HG02884 (cell line): ENCODE results near the gene MMP28.

Experiments
- ATAC-seq: cut with Tn5 transposase; IDR thresholded peaks from one replicate; pipeline ENCODE4 v1.9.1; 2021; ENCODE audit warnings: mild to moderate bottlenecking, moderate library complexity; ENCODE audit not compliant: unreplicated experiment

Gene MMP28

GRCh38 chr17:35801583-35802224 is 6.3 kb upstream of the MMP28 start:
- ATAC-seq: no peak

DNA sequence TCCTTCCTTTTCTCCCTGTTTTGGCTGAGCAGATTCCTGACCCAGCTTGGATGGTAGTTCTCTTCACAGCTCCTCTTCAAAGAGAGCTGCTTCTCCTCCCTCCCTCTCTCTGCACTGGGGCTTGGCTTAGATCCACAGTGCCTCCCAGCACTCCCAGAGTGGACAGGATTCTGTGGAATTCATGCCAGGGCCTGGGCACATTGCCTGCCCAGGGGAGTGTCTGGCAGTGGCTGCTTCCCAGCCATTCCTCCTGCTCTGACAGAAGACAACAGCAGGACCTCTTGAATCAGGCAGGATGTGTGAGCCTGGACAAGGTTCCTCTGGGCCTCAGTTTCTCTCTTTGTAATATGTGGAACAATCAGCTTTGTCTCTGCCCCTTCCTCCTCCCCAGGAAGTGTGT is 4.5 kb upstream of the MMP28 start:
- no peak for ATAC-seq

DNA sequence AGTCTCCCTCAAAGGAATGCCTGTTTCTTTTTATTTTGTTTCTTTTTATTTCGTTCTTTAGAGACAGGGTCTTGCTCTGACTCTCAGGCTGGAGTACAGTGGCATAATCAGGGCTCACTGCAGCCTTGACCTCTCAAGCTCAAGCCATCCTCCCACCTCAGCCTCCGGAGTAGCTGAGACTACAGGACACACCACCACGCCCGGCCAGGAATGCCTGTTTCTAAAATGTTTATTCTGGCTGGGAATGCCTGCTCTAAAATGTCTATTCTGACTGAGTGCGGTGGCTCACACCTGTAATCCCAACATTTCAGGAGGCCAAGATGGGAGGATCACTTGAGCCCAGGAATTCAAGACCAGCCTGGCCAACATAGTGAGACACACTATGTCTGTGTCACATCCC is 2.5 kb upstream of the MMP28 start:
- no peak for ATAC-seq

GRCh38 chr17:35797370-35797769 is 1.9 kb upstream of the MMP28 start:
- no peak for ATAC-seq

GRCh38 chr17:35796942-35797341 is 1.5 kb upstream of the MMP28 start:
- ATAC-seq: no peak

DNA sequence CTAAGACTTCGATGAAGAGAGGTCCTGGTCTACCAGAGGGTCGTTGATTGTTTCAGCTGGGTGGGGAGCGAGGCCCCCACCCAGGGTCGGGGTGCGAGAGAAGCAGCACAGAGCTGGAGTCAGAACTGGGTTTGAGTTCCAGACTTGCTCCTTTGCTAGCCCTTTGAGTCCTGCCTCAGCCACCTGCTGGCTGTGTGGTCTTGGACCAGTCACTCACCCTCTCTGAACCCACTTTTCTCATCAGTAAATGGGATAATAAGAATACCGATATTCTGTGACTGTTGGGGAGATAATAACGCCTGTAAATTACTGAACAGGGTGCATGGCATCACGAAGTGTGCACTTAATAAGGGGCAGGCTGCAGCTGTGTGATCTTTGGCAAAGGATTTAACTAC is 427 bp upstream of the MMP28 start:
- ATAC-seq: no peak

DNA sequence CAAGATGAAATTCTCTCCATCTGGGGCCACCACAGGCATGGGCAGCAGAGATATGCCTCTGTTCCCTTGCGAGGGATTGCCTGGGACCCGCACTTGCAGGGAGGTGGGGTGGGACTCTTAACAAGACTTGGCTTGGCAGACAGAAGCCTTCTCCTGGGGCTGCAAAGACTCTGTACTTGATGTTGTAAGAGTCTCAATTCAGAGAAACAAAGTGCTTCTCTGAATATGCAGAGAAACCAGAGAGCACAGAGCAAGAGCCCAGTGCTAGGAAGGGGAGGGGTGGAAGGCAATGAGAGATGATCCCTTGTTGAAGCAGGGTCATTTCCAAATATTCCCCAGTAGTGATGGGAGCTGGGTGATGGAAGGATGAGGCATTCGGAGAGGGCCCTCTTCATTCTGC is 2.2 kb downstream of the MMP28 start:
- no peak for ATAC-seq

GRCh38 chr17:35791681-35792350 is 3.6 kb downstream of the MMP28 start:
- no peak for ATAC-seq

- ATAC-seq: no peak
Measured at GRCh38 chr17:35790841-35791240, 4.6 kb downstream of the MMP28 start.

DNA sequence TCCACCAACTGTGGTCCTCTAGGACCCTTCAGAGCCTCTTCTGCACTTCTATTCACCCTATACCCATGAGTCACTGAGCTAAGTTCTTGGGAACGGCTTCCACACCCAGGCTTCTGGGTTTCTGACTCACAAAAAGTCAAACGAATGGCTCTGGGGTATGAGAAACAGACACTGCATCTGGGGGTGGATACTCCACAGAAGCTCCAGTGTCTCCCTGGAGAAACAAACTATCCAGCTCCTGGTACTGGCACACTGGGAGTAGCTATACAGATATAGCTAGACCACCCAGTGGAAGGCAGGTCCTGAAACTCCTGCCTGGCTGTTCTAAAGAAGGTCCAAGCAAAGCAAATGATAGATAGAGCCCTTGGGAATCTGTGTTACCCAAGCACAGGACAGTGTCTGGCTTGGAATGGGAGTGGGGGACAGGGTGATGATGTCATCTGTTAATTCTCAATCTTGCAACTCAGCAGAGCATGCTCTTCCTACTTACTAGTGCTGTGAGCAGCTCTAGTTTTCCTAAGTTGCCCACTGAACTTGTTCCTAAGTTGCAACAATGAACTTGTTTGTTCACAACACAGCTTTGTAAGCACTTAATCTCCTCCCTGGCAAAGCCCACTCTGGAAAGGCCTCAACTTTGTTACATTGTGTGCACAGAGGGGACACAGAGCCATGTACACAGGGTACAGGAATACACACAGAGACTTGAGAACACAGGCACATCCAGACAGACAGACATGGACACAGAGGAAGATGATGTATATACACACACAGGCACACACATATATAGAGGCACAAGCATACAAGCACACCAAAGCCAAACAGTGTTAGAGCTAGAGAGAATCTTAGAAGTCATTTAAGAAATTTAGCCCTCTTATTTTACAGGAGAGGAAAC is 6.7 kb downstream of the MMP28 start:
- ATAC-seq: no peak

GRCh38 chr17:35786941-35787432 is 8.5 kb downstream of the MMP28 start:
- no peak for ATAC-seq

DNA sequence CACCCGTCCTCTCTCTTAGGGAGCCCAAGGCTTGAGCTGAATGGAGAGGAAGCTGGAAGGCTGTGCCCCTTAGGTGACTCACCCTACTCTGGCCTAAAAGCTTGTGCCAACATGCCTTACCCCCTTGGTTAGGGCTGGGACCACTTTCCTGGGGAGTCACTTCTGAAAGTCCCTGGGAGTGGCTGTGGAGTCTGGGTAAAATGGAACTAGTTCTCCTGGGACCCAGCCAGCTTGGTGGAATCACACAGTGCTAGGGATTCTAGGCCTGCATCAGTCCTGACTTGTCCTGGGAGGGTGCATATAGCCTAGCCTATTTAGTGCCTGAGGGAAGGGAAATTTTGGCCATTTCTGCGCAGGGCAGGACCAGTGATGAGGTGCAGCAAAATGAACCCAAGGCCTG is 10.5 kb downstream of the MMP28 start:
- ATAC-seq: no peak

- ATAC-seq: no peak
Measured at GRCh38 chr17:35780950-35781349, 14.5 kb downstream of the MMP28 start.

DNA sequence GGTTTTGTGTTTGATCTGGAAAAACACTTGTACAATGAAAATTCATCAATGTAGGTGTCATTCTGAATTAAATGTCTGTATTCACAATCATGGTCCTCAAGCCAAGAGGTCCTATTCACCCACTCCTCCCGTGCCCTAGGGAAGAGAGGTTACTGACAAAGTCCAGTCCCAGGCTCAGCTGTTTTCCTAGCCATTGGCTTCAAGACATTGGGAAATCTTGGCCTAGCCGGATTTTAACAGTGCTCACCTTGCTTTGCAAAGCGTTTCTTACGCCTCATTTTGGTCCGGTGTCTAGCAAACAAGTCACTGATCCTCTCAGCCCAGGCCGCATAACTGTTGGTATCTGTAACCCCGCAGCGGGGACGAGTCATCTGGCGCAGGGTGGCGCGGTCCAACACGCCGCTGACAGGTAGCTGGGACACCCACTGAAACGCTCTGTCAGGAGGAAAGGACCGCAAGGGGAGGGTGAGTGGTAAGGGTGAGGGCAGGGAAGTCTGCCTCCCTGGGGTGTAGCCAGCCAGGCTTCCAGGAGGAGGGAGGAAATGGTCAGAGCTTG is 16.7 kb downstream of the MMP28 start:
- no peak for ATAC-seq

GRCh38 chr17:35775583-35775982 is 19.9 kb downstream of the MMP28 start:
- ATAC-seq: no peak

GRCh38 chr17:35775039-35775438 is 20.4 kb downstream of the MMP28 start:
- no peak for ATAC-seq

- no peak for ATAC-seq
Measured at GRCh38 chr17:35774499-35774898, 20.9 kb downstream of the MMP28 start.

GRCh38 chr17:35773679-35774425 is 21.6 kb downstream of the MMP28 start:
- ATAC-seq: no peak

- ATAC-seq: no peak
Measured at GRCh38 chr17:35773129-35773528, 22.3 kb downstream of the MMP28 start.

- ATAC-seq: no peak
Measured at GRCh38 chr17:35769895-35770486, 25.4 kb downstream of the MMP28 start.
